Fibroblast of skin of left quadriceps (primary cell): ENCODE measurements around the gene GOLGA6C.
"Not testable (repeated sequence)": the region's sequence is repeated elsewhere in the genome, so short reads cannot be mapped to it uniquely, and the experiment has no call there.

Source experiments
- DNase-seq, 2 experiments: peaks; one replicate each; pipeline ENCODE4 v3.0.0-alpha.2; 2013; ENCODE audit warnings: low read depth in 2 of 2

The GOLGA6C gene

GRCh38 chr15:75258034-75258433, at the start of gene GOLGA6C:
Gene GOLGA6C (plus strand): TSS chr15:75258334. CDS start chr15:75258599, 265 bp downstream.
- not testable (repeated sequence) for DNase-seq

GRCh38 chr15:75208501-75209288, 49.4 kb upstream of the GOLGA6C start:
- DNase-seq = no peak

GRCh38 chr15:75209289-75209676, 48.9 kb upstream of the GOLGA6C start:
- no peak for DNase-seq

GRCh38 chr15:75210811-75211230, 47.3 kb upstream of the GOLGA6C start:
- no peak for DNase-seq

- no peak for DNase-seq
Observed at GRCh38 chr15:75211436-75212199, 46.5 kb upstream of the GOLGA6C start.

- DNase-seq = no peak
Observed at GRCh38 chr15:75212200-75212858, 45.8 kb upstream of the GOLGA6C start.

GRCh38 chr15:75213212-75213767, 44.8 kb upstream of the GOLGA6C start:
- DNase-seq = no peak

- no peak for DNase-seq
Observed at GRCh38 chr15:75213768-75214221, 44.3 kb upstream of the GOLGA6C start.

GRCh38 chr15:75214293-75215096, 43.6 kb upstream of the GOLGA6C start:
- no peak for DNase-seq

GRCh38 chr15:75215107-75216004, 42.8 kb upstream of the GOLGA6C start:
- no peak for DNase-seq

GRCh38 chr15:75217012-75217411, 41.1 kb upstream of the GOLGA6C start:
- DNase-seq = no peak

- DNase-seq = not testable (repeated sequence)
Observed at GRCh38 chr15:75217574-75217973, 40.6 kb upstream of the GOLGA6C start.

- DNase-seq = not testable (repeated sequence)
Observed at GRCh38 chr15:75219507-75219929, 38.6 kb upstream of the GOLGA6C start.

- DNase-seq = no peak
Observed at GRCh38 chr15:75223688-75224087, 34.4 kb upstream of the GOLGA6C start.

GRCh38 chr15:75224281-75224680, 33.9 kb upstream of the GOLGA6C start:
- no peak for DNase-seq

GRCh38 chr15:75225102-75225836, 32.9 kb upstream of the GOLGA6C start:
- DNase-seq = not testable (repeated sequence)

- no peak for DNase-seq
Observed at GRCh38 chr15:75225951-75226732, 32.0 kb upstream of the GOLGA6C start.

- DNase-seq = not testable (repeated sequence)
Observed at GRCh38 chr15:75227112-75227511, 31.0 kb upstream of the GOLGA6C start.
